GM12873 (cell line): Measurements from ENCODE around the gene DAB2IP.

ENCODE experiments used
- TF ChIP-seq, protein P1 (sequence below): IDR thresholded peaks from 2 replicates; pipeline ENCODE4 v1.5.1; 2012; ENCODE audit warnings: low read depth, mild to moderate bottlenecking, moderate library complexity, low read length, control low read depth; ENCODE audit not compliant: insufficient read depth; ENCODE audit errors: missing control alignments

DAB2IP gene

DNA sequence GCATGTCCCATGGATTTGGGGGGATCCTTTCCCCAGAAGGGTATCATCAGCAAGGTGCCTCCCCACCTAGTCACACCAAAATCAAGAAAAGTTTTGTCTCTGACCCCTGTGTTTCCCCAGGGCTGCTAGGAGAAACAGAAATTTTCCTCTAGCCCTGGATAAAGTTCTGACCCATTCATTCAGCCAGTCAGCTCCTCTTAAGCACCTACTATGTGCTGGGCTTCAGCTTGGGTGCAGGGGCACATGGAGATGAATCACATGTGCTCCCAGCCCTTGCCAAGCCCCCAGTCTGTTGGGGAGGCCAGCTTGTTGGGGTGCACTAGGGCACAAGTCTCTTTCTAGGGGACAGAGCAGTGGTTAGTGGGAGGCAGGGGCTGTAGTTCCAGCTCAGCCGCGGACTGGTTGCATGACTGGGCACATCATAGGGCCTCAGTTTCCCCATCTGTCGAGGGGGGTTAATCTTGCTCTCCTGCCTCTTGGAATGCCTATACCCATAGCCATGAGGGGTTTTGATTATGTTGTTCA lies 3.9 kb downstream of the DAB2IP start:
- TF ChIP-seq, protein P1, sequence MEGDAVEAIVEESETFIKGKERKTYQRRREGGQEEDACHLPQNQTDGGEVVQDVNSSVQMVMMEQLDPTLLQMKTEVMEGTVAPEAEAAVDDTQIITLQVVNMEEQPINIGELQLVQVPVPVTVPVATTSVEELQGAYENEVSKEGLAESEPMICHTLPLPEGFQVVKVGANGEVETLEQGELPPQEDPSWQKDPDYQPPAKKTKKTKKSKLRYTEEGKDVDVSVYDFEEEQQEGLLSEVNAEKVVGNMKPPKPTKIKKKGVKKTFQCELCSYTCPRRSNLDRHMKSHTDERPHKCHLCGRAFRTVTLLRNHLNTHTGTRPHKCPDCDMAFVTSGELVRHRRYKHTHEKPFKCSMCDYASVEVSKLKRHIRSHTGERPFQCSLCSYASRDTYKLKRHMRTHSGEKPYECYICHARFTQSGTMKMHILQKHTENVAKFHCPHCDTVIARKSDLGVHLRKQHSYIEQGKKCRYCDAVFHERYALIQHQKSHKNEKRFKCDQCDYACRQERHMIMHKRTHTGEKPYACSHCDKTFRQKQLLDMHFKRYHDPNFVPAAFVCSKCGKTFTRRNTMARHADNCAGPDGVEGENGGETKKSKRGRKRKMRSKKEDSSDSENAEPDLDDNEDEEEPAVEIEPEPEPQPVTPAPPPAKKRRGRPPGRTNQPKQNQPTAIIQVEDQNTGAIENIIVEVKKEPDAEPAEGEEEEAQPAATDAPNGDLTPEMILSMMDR: no peak

DNA sequence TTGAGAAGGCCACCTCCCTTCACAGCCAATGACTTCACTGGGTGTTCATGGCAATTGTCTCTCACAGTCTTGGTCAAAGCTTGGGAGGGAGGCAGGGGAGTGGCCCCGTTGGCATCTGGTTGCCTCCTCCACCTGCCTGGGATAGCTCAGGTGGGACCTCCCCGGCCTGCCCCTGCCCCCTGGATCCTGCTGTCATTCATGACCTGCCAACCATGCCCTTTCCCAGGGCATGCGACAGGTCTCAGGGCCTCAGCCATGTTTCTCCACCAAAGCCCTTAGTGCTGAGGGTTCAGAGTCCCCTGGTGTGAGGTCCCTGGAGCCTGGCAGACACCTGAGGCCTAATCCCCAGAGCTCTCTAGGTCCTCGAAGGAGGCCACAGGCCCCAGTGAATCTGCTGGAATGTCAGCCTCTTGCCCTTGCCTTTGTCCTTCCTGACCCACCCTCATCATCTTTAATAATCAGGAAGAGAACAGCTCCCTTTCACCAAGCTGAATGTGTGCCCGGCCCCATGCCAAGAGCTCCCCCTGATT lies 5.6 kb downstream of the DAB2IP start:
- TF ChIP-seq, protein P1: no peak

DNA sequence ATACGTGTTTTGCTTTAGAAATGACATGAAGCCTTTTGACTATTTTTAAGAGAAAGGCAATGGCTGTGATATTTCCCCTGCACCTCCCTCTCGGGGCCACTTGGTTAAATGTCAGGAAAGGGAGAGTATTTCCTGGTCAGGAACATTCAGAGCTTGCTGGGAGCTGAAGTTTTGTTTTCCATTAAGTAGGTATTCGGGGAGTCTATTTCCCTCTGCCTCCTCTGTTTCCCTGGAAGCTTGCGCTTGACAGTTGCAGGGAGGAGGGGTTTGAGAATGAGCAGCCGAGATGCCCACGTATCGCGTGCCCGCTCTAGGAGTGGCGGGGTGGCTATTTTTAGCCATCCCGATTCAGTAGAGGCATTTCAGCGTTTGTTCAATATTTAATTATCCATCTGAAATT lies 6.7 kb downstream of the DAB2IP start:
- TF ChIP-seq, protein P1: no peak

DNA sequence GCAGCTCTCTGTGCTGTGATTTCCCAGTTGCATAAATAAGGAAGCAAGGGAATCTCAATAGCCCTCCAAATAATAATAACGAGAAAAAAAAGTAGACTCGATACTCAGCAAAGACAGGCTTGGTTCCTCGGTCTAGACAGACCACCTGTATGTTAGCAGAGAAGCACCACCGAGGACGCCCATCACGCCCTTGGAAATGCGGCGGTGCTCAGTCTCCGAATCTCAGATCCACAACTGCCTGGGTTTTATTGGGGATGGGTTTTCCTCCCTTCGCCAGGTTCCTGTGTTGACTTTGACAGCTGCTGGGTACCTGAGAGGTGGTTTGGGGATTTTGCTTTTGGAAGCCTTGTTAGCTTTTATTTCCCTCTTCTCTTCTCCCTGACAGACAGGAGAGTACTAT lies 7.2 kb downstream of the DAB2IP start:
- TF ChIP-seq, protein P1: no peak

DNA sequence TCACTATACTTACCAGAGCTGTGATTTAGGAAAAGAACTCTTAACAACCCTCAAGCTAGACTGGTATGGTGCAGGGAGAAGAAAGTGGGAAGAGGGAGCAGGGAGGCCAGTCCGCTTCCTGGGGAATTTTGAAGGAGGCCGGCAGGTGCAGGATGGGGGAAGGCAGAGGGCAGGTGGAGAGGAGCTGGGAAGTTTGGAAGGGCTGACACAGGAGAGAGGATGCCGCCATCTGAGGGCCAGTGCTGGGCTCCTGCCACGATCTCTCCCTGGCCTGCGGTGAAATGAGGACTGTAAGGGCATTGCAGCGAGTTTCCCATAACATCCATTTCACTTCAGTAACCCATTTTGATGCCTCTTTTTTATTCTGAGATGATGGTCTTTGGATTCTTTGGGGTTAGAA lies 8.9 kb downstream of the DAB2IP start:
- TF ChIP-seq, protein P1: no peak

DNA sequence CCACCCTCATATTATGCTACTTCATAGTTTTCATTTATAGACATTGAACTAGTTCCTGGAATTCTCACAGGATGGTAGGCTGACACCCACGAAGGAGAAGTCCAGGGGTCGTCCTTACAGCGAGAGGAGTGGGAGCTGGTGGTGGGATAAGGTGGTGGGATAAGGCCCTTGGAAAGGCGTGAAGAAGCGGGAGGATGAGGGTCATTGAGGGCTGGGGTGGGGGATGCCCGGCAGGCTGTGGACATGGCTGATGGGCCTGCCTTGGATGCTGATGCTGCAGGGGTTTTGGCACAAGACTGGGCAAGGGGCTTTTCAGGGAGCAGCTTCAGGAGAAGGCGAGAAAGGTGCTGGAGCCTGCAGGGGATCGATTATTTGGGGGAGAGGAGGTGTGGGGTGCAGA lies 9.4 kb downstream of the DAB2IP start:
- TF ChIP-seq, protein P1: no peak

DNA sequence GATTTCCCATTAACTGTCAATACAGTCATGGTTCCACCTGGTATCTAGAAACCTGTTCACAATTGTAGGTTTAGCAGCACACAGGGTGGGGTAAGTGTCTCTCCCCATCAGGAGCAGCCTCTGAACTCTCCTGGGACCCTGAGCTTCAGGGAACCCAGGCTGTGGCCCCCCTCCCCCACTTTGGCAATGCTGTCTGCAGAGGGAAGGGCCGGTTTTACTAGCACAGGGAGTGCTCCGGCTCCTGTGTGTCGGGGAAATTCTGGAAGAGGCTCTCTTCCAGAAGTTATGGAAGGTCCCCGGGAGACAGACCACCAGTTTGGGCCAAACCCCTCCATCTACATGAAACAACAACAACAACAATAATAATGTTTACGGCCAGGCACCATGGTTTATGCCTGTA lies 9.9 kb downstream of the DAB2IP start:
- TF ChIP-seq, protein P1: no peak
